GM18951 (cell line): ENCODE results near the gene SHLD1.
"Not testable (repeated sequence)": the region's sequence is repeated elsewhere in the genome, so short reads cannot be mapped to it uniquely, and the experiment has no call there.

Experiments used
- POLR2A ChIP-seq: IDR thresholded peaks from 4 replicates; pipeline ENCODE4 v1.6.1; 2011; ENCODE audit warnings: mild to moderate bottlenecking; ENCODE audit not compliant: insufficient read length, insufficient read depth; ENCODE audit errors: extremely low read depth
- in situ Hi-C: fragments of 300-500 bp; cut with MboI; formaldehyde crosslinking; loops from one replicate; pipeline ENCODE4 v1.12.0; 2022; ENCODE audit warnings: low sequenced_read_pairs, mixed read lengths, inconsistent platforms; ENCODE audit not compliant: unreplicated experiment

The SHLD1 gene

DNA sequence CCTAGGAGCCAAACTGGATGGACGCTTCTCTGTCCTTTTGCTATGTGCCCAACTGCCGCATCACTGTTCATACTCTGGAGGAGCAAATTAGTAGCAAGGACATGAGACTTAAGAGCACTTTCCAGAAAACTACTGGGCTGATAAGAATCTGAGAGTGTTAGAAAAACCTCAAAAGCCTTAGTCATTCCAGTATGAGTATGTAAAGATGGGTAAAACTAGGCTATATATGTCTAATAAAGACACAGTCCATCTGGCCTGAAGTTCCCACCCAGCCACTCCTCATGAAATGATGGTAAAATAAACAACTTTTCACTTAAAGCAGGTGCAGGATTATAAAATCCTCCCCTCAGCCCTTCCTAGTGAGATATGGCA, 30.6 kb downstream of the SHLD1 start:
- no peak for TF ChIP-seq POLR2A
- in situ Hi-C loops, result no loop called here

DNA sequence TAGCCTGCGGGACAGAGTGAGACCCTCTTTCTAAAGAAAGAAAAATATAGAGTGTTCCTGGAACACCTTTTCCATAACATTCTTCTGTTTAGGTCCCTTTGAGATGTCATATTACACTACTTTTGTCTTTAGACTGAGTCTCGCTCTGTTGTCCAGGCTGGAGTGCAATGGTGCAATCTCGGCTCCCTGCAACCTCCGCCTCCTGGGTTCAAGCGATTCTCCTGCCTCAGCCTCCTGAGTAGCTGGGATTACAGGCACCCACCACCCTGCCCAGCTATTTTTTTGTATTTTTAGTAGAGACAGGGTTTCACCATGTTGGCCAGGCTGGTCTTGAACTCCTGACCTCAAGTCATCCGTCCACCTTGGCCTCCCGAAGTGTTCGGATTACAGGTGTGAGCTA, 31.2 kb downstream of the SHLD1 start:
- in situ Hi-C loops, result not testable (repeated sequence)

- in situ Hi-C loops, result no loop called here
Measured at GRCh38 chr20:5781798-5782750, 31.9 kb downstream of the SHLD1 start.

DNA sequence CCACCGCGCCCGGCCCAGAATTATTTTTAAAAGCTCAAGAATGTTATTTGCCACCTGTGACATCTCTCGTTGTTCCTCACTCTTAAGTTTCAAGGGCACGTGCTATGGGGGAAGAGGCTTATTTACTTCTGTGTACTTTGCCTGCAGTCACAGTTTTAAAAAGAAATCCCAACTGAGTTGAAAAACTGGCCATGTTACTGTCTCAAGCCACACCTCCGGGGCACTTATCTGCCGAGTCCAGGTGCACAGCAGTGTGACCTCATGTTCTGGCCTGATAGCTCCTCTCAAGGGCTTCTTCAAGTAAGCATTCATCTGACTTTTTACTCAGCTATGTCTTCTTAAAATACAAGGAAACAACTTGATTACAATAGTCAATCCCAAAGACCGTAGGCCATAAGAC, 34.5 kb downstream of the SHLD1 start:
- in situ Hi-C loops, result no loop called here
- no peak for TF ChIP-seq POLR2A

More at GRCh38 chr20:5781798-5782750, 31.9 kb downstream of the SHLD1 start:
- no peak for TF ChIP-seq POLR2A

DNA sequence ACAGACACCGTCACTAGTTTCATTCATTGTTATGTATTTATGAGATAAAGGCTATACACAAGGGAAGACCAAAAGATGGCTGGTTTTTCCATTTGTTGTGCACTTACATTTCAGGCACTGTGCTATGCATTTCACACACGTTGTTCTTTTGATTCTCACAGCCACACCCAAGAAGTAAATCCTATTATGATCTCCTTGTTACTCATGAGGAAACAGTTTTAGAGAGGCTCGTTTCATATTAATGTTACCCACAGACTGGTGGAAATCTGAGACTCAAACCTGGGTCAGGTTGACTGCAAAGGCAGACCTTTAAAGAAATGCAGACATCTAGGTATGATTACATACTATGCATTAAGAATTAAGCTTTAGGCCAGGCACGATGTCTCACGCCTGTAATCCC, 34.9 kb downstream of the SHLD1 start:
- TF ChIP-seq POLR2A, result no peak

GRCh38 chr20:5786930-5787795, 37.0 kb downstream of the SHLD1 start:
- in situ Hi-C loops, result no loop called here

More for the DNA sequence above, 34.9 kb downstream of the SHLD1 start:
- in situ Hi-C loops, result no loop called here

DNA sequence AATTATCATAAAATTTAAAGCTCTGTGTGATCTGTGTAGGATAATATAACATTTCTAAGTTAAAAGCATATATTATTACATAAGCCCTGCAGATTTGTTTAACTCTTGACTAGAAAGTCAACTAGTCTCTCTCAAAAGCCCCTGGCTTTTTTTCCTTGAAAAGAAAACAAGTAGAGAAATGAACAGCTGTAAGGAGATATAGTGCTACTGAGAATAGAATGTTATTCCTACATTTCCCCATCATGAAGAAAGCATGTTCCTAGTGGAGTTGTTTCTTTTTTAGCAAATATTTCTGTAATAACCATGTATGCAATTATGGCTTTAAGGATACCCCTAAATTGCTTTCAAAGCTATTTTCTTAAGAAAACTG, 37.6 kb downstream of the SHLD1 start:
- in situ Hi-C loops, result no loop called here

More at GRCh38 chr20:5786930-5787795, 37.0 kb downstream of the SHLD1 start:
- TF ChIP-seq POLR2A, result no peak

DNA sequence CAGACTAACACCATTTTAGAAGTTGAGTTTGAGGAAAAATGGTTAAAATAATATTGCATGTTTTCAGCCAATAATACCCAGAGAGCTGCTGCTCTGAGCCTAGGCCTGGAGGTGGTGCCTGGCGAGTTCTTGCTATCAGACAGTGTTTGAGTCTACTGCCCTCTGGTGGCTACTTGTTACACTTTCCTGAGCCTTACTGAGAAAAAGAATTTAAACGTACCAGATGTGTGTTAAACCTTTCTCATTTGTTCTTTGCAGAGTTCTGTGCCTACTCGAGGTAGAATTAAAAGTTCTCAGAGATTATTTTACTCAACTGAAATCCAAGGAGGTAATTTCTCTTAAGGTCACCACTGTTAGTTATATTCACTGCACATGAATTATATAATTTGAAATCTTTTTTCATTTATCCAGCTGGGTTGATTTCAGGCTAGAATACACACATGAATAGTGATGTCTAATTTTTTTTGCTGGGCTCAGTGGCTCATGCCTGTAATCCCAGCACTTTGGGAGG, 38.2 kb downstream of the SHLD1 start:
- in situ Hi-C loops, result no loop called here
- no peak for TF ChIP-seq POLR2A

More for the DNA sequence above, 37.6 kb downstream of the SHLD1 start:
- TF ChIP-seq POLR2A, result no peak

DNA sequence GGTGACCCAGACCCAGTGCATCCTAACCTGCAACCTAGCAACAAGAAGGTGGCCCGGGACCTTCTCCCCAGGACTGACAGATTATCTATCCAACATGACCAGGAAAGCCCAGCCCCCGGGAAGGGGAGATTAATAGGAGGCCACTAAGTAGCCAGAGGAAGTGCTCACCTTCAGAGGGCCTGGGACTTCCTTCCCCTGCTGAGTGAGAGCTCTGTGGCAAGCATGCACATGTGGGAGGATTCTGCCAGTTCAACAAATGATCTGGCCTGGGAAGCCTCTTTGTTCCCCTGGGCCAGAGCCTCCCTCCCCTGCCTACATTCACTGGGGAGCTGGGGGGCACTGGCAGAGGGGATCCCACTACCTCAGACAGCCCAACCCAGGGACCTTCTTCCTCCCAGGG, 39.6 kb downstream of the SHLD1 start:
- in situ Hi-C loops, result no loop called here

DNA sequence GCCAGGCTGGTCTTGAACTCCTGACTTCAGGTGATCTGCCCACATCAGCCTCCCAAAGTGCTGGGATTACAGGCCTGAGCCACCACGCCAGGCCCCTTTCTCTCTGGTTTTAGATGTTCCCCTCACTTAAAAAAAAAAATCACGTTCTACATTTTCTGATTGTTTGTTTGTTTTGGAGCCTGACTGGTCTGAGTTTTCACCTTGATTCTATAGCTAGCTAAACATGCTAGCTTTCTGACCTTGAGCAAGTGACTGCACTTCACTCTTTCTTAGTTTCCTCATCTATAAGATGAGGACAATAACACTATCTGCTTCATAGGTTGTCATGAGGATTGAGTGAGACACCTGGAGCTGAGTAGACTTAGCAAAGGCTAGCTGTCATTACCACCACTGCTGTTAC, 43.7 kb downstream of the SHLD1 start:
- TF ChIP-seq POLR2A, result no peak
- in situ Hi-C loops, result no loop called here

More for the DNA sequence above, 39.6 kb downstream of the SHLD1 start:
- no peak for TF ChIP-seq POLR2A

GRCh38 chr20:5796331-5797040, 46.3 kb downstream of the SHLD1 start:
- in situ Hi-C loops, result no loop called here
- no peak for TF ChIP-seq POLR2A

DNA sequence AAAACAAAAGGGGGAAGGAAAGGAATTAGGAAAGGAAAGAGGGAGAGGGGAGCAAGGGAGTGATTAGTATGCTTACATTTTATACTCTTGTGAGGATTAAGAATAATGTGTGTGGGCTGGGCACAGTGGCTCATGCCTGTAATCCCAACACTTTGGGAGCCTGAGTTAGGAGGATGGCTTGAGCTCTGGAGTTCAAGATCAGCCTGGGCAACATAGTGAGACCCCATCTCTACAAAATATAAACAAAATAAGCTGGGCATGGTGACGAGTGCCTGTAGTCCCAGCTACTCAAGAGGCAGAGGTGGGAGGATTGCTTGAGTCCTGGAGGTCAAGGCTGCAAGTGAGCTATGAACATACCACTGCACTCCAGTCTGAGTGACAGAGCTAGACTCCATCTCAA, 47.0 kb downstream of the SHLD1 start:
- in situ Hi-C loops, result no loop called here

More for the DNA sequence above, 47.0 kb downstream of the SHLD1 start:
- no peak for TF ChIP-seq POLR2A
